ENCODE data around the gene SHH.

SHH gene

DNA sequence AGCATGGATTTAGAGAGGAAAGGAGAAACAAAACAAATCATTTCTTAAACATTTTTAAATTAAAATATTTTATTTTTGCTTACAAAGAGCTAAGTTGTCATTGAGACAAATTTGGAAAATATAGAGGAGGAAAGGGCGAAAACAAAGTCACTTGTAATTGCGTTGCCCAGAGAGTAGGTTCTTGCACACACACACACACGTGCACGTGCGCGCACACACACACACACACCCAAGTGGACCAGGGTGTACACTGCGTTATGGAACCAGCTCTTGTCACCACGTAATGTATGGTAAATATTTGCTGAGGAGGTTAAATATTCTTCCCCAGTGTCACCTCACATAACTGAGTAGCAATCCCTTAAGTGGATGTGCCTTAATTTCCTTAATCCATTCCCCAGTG is 21.6 kb downstream of the SHH start:
- DNase-seq, result no peak

DNA sequence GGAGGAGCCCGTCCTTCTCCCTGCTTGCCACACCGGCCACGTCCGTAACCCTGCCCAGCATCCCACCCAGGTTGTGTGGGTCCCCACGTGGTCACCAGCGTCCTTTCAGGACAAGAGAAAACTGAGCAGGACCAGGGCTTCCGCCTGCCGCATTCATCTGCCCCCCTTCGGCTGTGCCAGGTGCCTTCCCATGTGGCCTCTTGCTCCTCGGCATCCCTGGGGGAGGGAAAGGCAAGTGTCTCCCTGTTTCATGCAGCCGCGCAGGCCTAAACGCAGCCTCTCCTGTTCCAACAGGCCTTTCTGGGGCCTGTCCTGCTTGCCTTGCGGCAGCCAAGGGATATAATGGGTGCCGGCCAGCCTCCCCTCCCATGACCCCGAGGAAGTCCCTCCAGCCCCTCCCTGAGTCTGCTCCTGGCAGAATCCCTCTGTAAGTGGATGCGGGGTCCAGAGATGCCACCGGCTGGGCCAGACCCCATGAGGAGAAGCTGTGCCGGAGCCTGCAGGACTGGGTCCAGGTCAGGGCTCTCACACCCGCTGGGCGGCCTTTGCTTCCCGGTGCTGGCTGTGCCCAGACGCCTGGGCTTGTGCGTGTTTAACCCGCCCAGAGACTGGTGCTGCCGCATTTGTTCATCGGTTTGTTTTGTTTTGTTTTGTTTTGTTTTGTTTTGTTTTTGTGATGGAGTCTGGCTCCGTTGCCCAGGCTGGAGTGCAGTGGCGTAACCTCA is 23.1 kb downstream of the SHH start:
- DNase-seq, result peak; percentile 11

DNA sequence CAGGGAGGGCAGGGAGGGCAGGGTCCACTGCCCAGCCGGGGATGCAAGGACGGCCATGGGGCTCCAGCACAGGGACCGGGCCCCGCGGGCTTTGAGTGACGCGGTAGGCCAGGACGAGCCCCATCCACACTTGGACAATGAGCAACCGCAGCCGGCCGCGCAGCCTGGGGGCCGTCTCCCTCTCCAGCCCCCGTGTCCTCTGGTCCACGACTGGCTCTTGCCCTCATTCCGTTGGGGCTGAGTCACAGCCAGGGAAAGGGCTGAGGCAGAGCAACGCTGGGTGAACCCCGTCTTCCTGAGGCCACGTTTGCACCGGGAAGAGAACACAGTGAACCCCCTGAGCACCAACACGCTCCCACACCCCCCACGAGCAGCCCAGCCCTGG is 23.7 kb downstream of the SHH start:
- DNase-seq, result no peak

DNA sequence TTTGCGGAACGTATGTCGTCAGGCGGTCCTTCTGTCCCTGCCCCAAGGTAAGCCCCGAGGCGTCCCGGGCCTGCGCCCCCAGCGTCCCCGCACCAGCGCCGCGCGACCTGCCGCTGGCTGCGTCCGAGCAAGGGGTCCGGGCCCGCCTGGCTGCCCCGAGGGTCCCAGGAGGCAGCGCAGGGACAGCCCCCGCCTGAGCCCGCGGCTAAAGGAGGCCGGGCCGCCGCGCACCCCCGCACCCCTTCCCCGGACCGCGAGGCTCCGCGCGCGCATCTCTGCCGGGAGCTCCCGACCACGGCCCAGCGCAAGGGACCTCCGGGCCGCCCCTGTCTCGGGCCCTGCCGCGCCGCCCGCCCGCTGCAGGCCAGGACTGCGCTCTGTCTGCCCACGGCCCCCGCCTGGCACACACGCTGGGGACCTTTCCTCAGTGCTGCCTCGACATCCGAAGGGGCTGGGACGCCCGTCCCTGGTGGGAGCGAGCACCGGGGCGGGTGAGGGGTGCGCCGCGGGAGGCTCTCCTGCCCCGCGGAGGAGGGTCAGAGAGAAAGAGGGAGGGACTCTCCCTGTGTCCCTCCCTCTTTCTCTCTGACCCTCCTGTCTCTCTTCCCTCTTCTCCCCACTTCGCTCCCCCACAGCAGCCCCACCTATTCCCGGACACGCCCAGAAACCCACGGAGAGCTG is 25.0 kb downstream of the SHH start:
- no peak for DNase-seq

GRCh38 chr7:155786491-155786890 is 25.8 kb downstream of the SHH start:
- DNase-seq, result no peak

DNA sequence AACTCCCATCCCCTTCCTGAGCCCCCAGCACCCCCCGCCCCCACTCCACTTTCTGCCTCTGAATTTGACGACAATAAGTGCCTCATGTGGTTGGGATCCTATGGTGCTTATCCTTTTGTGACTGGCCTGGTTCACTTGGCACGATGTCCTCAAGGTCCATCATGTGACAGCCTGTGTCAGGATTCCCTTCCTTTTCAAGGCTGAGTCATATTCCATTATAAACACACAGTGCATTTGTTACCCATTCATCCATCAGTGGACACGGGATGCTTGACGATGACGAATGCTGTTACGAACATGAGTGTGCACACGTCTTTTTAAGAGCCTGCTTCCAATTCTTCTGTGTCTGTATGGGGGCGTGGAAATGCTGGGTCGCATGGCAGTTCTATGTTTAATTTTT is 26.7 kb downstream of the SHH start:
- DNase-seq, result no peak

DNA sequence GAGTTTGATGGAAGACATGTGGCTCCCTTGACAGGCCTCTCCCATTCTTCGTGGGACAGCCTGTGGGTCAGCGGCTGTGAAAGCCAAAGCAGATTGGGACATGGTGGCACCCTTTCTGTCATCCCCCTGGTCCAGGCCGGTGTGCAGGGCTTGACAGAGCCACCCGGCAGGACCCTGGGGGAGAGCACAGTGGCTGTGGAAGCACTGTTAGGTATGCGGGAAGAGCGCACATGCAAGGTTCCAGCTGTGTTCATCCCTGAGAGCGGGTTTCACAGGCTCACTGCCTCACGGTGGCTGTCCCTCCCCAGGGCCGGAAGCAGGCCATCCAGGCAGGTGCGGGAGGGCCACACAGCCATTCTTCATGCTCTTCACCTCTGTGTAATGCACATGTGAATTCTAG is 29.8 kb downstream of the SHH start:
- DNase-seq, result no peak

- DNase-seq, result no peak
These were observed 30.8 kb downstream of the SHH start for GRCh38 chr7:155781433-155781832.

GRCh38 chr7:155780884-155781283 is 31.4 kb downstream of the SHH start:
- DNase-seq, result no peak

DNA sequence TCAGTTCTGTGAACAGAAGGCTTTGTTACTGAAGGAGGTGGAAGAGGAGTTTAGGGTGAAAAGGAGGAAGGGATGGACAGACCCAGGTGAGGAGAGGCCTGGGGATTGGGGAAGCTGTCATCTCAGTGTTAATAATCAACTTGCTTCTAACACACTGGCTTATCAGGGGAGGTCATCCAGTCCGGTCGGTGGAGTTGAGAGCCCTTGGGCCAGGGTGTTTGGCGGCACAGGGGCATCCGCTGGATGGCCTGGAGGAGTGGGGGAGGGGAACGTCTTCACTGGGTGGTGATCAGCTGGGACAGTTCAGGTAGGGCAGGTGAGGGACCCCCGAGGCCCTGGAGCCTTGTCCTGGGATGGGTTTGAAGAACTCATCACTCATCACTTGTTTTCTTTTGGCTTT is 33.9 kb downstream of the SHH start:
- DNase-seq, result no peak

- no peak for DNase-seq
These were observed 35.7 kb downstream of the SHH start for GRCh38 chr7:155776606-155777005.

GRCh38 chr7:155775691-155776090 is 36.6 kb downstream of the SHH start:
- DNase-seq, result no peak

DNA sequence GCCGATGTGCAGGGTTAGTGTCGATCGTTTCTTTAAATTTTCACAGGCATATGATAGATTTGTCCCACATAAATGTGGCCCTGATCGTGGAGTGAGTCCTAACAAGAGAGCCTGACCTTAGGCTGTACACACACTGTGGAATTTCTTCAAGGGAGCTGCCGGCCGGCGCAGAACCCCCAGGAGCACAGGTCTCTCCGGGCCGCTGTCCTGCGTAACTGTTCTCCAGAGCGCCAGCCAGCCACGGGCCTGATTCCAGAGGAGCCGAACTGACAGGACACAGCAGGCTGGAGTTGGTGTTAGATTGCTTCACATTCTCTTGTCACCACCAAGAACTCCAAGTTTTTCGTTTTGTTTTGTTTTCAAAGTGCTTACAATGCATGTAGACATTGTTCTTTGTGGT is 37.3 kb downstream of the SHH start:
- DNase-seq, result no peak

DNA sequence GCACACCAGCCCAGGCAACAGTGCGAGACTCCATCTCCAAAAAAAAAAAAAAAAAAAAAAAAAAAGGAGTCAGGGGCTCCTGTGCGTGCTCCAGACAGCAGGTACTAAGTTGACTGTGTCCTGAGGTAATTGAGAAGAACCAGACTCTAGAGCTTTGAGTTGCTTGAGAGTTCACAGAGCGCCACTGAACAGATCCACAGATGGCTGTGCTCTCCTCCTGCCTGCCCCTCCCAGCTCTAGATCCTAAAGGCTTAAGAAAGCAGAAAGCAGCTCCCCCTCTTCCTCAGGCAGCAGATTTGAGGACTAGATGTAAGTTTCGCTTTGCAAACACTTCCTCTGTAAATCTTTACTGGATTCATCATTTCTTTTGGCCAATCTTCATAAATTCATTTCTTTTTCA is 38.7 kb downstream of the SHH start:
- DNase-seq, result no peak

GRCh38 chr7:155770241-155770640 is 42.0 kb downstream of the SHH start:
- DNase-seq, result no peak

GRCh38 chr7:155769701-155770100 is 42.6 kb downstream of the SHH start:
- no peak for DNase-seq

- no peak for DNase-seq
These were observed 45.0 kb downstream of the SHH start for GRCh38 chr7:155766966-155767916.

- no peak for DNase-seq
These were observed 45.9 kb downstream of the SHH start for GRCh38 chr7:155766386-155766785.

DNA sequence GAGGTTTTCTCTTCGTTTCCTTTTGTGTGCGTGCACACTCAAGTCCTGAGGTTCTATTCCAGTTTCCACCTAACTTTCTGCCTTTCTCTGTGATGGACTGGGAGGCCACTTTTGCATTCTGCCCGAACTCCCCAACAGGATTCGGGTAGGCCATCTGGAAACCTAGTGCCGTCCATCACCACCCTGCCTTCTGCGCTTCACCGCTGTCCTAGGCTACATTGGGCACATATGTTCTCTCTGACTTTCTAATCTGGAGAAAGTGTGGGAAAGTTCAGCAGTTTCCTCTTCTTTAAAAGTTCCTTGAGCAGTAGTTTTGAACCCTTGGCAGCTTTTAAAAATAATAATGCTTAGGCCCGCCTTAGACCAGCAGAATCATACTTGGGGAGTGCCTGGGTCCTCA is 46.8 kb downstream of the SHH start:
- DNase-seq, result no peak

- DNase-seq, result no peak
These were observed 47.8 kb downstream of the SHH start for GRCh38 chr7:155764438-155764793.

DNA sequence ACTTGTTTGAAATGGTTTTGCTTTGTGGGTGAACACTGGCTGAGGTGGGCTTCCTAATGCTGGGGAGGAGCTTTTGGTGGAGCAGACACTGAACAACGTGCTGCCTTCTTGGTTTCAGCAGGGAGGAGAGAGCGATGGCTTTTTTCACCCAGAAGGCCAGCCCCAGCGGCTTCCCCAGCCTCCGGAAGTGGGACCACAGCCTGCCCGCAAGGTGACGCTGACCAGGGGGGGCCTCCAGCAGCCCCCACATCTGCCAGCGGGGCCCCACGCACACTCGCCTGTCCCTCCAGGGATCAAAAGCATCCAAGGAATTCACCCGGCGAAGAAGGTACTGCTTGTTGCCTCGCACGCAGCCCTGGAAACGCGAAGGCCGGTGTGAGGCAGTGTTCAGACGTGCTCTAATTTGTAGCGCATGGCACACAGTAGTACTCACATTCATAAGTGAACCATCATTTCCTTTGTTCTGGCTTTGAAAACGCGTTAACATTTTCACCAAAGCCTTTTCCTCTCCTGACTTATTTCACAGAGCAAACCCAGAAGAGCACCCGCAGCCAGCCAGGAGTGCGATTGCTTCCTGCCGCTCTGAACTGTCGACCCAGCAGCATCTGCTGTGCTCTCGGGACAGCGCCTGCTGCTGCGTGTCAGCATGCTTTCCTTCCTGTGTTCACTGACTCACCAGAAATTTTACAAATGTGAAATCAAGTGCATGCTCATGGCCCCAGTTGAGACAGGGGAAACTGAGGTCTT is 48.4 kb downstream of the SHH start:
- no peak for DNase-seq

DNA sequence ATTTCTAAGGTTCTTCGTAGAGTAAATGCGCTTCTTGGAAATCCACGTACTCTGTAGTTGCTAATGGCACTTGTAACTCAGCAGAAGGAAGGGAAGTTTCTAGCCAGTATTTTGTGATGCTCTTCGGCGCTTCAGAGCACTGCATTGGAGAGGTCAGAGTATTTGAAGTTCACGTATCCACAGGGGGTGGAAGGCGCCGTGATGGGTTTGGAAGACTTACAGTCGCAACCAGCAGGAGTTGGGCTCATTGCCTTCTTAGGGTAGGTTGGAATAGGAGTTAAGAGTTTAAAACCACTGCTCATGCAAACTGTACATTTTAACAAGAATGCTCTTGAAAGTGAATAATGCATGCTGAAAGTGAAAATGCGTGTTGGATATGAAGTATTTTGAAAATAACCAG is 49.1 kb downstream of the SHH start:
- DNase-seq, result no peak

DNA sequence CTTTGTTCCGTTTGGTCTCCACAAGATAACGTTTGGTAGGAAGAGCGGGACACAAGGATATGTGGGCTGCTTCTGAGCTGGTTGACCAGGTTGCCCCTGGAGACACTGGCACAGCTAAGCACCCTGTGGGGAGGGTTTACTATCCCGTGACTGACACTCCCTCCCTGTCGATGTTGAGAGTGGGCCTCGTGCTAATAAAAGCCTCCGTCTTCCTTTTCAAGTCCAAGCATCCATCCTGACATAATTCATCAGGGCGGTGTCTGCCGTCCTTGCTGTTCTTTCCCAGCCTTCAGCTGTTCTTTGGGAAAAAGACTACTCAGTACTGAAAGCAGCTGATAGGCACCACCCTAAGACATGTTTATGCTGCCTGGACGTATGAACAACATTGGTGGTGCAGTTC is 49.6 kb downstream of the SHH start:
- no peak for DNase-seq
